Mammary epithelial cell (primary cell): ENCODE measurements around the gene AP4E1.

ENCODE experiments used
- CTCF ChIP-seq, 2 donors: IDR thresholded peaks in 1 of 2; conservative IDR thresholded peaks in 1 of 2; 2 replicates each; pipeline ENCODE4 v1.5.1; 2011 to 2012; ENCODE audit warnings: inconsistent platforms in 2 of 2, low read length in 2 of 2, mild to moderate bottlenecking in 2 of 2, control low read depth in 1 of 2, low read depth in 1 of 2; ENCODE audit not compliant: insufficient read depth in 1 of 2; ENCODE audit errors: extremely low read depth in 1 of 2
- EZH2 ChIP-seq: IDR thresholded peaks from 2 replicates; pipeline ENCODE4 v1.6.1; 2012; ENCODE audit warnings: low read length, inconsistent platforms, borderline replicate concordance

DNA sequence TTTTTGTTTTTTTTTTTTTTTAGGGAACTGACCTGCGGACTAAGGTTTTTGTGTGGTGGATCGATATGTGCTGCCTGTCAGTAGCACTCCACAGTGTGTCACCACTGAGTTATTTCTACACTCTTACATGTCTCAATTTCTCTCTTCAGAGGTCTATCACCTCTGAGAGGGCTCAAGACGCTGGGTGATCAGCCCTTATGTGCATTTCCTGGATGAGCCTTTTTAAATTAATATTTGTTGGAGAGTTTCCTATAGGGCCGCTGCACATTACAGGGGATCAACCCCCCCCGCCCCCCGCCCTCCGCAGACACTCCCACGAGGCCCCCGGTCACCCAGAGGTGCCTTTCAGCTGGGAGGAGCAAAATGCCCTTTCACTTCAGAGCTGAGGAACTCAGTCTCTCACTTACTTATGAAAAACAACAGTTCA lies 34.5 kb upstream of the AP4E1 start:
- no peak for TF ChIP-seq CTCF (conservative IDR thresholded peaks at IDR 0.05 in 1 of 2, IDR thresholded peaks at IDR 0.05 in 1 of 2; ENCODE audit: extremely low read depth in 1 of 2, insufficient read depth in 1 of 2, low read depth in 1 of 2, low read length in 2 of 2)
- TF ChIP-seq EZH2: no peak
